GM12891 (cell line): ENCODE measurements around the gene ST14.

Experiments
- PAX5 ChIP-seq: IDR thresholded peaks from 2 replicates; pipeline ENCODE4 v1.6.1; 2011; ENCODE audit warnings: low read length, moderate library complexity, mild to moderate bottlenecking; ENCODE audit not compliant: insufficient read depth, severe bottlenecking
- POLR2A ChIP-seq: IDR thresholded peaks from 2 replicates; pipeline ENCODE4 v1.6.1; 2011; ENCODE audit warnings: low read depth, low read length, control low read depth
- POLR2AphosphoS5 ChIP-seq: IDR thresholded peaks from 2 replicates; pipeline ENCODE4 v1.6.1; 2011; ENCODE audit warnings: low read depth, low read length, control low read depth
- TAF1 ChIP-seq: IDR thresholded peaks from 2 replicates; pipeline ENCODE4 v1.6.1; 2011; ENCODE audit warnings: low read depth, low read length, control low read depth

- TF ChIP-seq POLR2AphosphoS5 (no peak), POLR2A (no peak), TAF1 (no peak), PAX5 (no peak)
These were observed 7.6 kb downstream of the ST14 start for GRCh38 chr11:130167146-130167545.
